Hematopoietic multipotent progenitor cell treated with erythropoietin and hydrocortisone succinate and interleukin-3 and kit ligand, for 15 days (in vitro differentiated cells): Measurements from ENCODE around the gene ZBTB14.

Experiments used
- DNase-seq: peaks from one replicate; pipeline ENCODE4 v3.0.0-alpha.2; 2015; ENCODE audit warnings: low spot score

ZBTB14 gene, protein sequence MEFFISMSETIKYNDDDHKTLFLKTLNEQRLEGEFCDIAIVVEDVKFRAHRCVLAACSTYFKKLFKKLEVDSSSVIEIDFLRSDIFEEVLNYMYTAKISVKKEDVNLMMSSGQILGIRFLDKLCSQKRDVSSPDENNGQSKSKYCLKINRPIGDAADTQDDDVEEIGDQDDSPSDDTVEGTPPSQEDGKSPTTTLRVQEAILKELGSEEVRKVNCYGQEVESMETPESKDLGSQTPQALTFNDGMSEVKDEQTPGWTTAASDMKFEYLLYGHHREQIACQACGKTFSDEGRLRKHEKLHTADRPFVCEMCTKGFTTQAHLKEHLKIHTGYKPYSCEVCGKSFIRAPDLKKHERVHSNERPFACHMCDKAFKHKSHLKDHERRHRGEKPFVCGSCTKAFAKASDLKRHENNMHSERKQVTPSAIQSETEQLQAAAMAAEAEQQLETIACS

DNA sequence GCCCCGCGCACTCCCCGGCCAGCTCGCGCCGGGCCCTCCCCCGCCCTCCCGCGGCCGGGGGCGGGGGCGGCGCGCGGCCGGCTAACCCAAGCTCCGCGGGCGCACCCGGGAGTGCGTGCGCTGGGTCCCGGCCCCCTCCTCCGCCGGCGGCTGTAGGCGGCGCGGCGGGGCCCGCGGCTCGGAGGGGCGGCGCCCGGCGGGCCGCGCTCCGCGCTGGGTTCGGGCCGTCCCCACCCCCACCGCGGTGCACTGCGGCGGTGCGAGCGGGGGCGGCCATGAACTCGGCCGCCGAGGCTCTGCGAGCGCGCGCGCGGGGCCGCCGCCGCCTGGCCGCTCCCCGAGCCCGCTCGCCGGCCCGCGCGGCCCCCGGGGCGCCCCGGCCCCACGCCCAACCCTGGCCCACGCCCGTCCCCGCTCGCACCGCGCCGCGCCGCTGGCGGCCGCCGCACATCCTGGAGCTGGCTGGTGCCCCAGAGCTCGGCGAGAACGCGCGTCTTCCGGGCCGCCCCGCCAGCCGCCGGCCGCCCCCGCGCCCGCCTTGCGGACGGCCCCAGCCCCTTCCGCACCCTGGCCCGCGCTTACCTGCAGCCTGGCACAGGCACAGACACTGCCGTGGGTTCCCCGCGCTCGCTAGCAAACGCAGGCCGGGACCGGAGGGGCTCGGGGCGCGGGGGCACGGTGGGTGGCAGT lies at the start of gene ZBTB14:
TSS of gene ZBTB14 (minus strand) at position 496 of the 690 bp plus-strand sequence. CDS start 2,480 bp downstream, outside the sequence.
- peak; percentile 54 for DNase-seq

DNA sequence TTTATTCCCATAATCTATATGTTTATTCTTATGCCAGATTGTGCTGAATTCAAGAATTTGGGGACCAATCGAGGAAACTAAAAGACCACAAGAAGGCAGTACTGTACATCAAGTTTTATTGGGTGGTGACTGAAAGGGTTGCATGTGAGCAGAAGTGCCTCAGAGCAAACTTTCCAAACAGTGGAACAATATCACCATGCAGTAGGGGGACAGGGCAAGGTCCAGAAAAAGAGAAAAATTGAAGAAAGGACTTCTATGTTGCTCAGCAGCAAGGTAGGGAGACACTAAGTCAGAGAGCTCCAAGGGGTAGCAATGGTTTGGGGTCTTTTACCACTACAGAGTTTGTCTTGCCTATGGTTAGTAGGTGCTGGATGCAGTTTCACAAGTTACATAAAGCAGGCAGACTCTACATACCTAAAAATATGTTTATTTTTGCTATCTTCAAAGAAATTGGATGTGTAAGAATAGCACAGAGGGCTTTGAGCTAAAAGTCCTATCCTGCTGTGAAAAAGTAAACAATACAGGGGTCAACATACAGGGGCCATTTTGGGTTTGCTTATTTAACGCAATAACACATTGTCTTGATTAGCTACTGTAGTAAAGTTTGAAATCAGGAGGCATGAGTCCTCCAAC lies 43.8 kb upstream of the ZBTB14 start:
- no peak for DNase-seq

DNA sequence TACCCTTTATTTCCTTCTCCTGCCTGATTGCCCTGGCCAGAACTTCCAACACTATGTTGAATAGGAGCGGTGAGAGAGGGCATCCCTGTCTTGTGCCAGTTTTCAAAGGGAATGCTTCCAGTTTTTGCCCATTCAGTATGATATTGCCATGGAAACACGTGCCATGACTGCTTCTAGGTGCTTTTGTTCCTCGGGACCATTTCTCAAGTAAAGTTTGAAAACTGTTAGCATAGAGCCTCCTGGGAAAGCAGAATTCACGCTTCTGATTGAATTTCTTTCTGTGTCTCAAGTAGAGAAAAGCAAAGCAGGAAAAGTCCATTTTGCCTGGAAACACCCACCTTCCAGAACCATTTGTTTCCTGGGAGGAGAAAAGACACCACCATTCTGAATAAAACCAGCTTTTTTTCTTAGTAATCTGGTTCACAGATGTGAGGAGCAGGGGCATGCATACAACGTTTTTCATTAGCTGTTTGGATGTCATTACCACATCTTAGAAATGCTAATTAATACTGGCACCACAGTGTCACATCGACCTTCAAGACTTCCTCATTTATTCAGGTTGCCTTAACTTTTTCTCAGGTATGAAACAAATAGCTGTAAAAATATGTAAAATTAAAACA lies 39.0 kb upstream of the ZBTB14 start:
- no peak for DNase-seq

- no peak for DNase-seq
These were observed 22.7 kb upstream of the ZBTB14 start for GRCh38 chr18:5318061-5318700.

DNA sequence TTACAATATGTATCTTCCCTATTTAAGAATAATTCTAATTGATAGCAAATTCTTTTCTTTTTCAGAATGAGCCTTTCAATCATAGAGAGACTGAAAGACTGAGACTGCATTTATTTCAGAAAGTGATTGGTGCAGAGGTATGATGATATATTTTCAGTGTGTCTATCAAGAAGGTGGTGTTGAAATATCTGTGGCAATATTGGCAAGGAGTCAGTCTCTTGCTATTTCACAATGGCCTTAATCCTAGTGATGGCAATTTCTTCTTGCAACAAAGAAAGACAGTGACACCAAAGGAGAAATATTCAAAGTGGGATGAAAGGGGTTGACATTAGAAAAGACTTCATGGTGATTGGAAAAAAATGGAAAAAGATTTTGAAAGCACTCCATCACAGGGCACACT lies 21.7 kb upstream of the ZBTB14 start:
- DNase-seq, result no peak

DNA sequence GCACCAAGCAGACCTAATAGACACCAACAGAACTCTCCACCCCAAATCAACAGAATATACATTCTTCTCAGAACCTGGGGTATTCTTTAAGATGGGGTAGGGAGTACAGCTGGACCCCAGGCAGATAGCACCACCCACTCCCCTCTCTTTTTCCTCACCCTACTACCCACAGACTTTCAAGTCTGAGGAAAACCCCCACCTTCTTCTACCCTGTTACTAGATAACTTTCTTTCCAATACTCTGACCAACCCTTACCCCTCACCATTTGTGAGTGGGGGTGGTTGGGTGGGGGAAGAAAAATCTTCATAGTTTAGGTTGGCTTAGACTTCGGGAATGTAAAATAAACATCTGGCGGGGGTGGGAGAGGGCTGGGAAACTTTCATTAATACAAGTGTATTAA lies 20.3 kb upstream of the ZBTB14 start:
- no peak for DNase-seq

DNA sequence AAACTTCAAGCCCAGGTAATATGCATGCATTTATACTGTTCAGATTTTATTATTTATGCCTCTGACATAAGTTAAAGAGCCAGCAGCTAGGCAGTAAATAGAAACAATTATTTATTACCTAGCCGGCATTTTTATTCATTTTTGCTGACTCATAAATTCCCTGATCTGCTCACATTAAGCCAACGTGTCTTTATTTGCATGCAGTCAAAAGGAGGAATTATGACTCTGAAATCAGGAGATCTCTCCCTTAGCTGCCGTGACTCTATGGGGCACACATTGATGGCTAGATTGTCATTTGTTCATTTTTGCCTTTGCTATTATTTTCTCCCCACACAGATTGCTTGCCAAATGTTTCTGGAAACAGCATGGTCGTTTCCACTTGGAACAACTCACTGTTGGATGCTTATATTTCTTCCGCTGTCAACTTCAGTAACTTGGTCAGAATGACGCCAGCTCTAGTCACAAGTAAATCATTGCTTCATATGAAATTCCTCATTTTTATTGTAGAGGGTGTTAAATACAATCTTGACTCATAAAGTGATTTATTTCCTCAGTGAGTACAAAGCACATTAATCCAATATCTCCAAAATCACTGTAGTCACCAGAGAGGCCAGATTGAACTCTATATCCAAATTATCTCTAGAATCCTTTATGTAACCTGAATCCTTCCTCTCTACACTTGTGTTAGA lies 15.9 kb upstream of the ZBTB14 start:
- no peak for DNase-seq

DNA sequence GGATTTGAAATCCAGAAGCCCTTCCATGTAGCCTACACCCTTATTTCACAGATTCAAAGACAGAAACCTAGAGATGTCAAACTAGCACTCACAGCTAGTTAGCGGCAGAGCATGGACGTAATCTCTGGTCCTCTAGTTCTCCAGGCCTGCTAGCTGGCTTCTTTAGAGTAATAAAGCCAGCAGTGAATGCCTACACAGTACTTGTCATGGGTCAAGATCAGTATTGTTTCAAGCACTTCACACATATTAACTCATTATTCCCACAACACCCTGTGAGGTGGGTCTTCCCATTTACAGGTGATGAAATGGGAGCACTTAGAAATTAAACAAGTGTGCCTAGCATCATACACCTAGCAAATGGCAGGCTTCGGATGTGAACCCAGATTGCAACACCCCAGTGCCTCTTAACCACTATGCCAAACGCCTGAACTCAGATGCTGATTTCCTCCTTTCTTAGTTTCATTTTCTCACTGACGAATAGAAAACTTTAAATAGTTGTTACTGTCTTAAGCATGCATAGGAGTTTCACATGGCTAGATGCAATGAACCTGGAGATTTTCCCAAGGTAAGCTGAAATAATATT lies 14.5 kb upstream of the ZBTB14 start:
- no peak for DNase-seq

GRCh38 chr18:5305835-5306234 lies 10.3 kb upstream of the ZBTB14 start:
- DNase-seq, result no peak

- no peak for DNase-seq
These were observed 8.7 kb upstream of the ZBTB14 start for GRCh38 chr18:5304232-5304631.

DNA sequence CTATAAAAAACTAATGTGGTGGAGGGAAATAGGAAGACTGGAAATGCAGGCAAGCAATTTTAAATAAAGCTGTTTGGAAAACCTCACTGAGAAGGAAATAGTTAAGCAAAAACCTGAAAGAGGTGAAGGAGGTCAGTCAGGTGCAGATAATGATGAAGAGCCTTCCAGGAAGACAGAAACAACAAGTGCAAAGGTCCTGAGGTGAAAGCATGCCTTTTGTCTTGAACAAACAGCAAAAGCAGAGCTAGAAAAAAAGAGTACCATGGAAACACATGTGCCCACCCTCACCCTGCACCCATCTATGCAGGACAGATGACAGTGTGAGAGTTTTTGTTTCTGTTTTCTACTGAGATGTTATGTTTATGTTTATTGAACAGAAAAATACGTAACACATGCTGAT lies 8.1 kb upstream of the ZBTB14 start:
- DNase-seq, result no peak

- no peak for DNase-seq
These were observed 7.1 kb upstream of the ZBTB14 start for GRCh38 chr18:5302606-5303005.

DNA sequence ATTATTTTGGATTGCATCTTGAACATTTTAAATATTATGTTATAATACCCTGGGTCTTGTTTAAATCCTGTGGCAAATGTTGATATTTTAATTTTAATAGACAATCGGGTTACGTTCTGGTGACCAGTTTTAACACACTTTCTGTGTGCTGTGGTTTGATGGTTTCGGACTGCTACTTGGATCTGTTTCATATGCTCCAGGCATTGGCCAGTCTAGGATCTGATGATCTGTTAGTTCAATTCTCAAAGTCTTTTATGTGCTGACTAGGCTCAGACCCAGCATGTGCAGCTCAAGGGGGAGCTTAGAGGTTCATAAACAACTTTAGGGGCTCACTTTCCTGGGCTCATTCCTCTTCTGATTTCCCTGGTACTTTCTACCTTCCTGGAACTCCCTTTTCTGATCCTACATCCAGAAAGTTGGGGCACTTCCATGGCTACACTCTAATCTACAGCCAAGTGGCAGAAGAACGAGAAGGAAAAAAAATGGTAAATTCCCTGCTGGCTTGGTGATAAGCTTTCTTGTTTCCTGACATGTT lies 5.0 kb upstream of the ZBTB14 start:
- DNase-seq, result no peak

DNA sequence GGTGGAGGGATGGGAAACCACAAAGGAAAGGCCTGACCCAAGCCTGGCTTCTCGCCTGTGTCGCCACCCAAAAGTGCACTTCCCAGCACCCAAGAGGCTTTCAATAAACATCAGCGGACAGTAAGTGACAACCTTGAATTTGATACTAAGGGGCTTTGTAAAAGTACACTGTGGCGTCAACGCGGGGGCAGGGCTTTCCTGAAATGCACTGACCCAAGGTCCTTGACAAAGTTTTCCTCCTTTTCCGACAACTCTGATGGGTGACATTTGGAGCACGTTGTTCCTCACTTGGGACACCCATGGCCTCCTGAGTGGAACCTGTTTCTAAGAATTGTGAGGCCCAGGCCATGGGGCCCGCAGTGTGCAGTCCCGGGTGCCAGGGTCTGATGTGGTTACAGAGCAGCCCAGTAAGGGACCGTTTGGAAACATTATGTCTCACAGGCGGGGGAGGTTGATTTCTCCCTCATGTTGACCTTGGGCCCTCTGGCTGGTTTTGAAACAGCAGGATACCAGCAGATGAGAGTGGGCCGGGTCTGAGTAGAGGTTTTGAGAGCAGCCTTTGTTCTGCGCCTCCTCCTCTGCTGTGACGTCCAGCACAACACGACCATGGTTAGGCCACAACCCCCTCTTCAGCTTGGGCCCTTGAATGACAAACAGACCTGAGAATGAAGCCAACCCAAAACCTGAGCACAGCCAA lies 2.8 kb upstream of the ZBTB14 start:
- no peak for DNase-seq

- no peak for DNase-seq
These were observed 2.1 kb upstream of the ZBTB14 start for GRCh38 chr18:5297597-5297996.

GRCh38 chr18:5296706-5297320 lies 1.3 kb upstream of the ZBTB14 start:
- DNase-seq, result peak; percentile 27

- peak; percentile 86 for DNase-seq
These were observed 617 bp upstream of the ZBTB14 start for GRCh38 chr18:5295981-5296705.

DNA sequence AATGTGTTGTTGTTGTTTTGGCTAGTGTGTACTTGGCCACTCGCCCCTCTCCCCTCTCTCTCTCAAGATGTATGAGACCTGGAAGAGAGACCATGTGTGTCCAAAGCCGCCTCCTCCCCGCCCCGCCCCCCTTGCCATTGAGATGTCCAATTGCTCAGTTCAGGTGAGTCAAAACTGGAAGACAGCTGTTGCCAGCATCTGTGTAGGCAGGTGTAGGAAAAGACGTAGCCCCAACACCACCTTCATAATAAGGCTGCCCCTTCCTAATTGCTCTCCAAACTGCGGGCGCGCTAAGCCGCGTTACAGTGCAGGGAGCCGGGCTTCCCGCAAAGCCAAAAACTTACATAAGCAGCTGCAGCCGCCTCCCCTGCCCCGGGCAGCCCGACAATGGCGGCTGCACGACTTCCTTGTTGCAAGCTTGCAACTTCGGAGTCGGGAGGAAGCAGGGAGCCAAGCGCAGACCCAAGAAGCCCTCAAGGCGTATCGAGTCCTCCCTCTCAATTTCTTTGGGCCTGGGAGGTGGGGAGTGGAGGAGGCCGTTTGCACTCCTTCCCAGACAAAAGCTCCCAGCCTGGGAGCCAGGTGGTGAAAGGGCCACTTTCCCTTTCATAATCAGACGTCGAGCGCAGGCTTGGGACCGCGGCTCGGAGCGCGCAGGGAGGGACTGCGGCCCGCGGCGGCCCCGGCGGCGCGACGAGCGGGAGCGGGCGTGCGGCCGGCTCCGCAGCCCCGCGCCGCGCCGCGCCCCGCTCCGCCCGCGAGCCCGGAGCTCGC lies 882 bp downstream of the ZBTB14 start:
- DNase-seq, result no peak
